K562 (cell line): Measurements from ENCODE around the gene ADNP. TPM values are rescaled to one million over a fixed set of nuclear protein-coding genes. Genes with fewer than 3 reads are reported as not detected.

Experiments
- ATAC-seq: fragments of 200-7000 bp; cut with Tn5 transposase; 3 replicates; pipeline ENCODE4 v1.9.1; 2020; ENCODE audit warnings: moderate library complexity
- BruUV-seq: library from RNA; stranded (reverse); fragments of 400-500 nt; replicated peaks from 2 replicates; lab custom pipeline; 2021; lab: Mats Ljungman, UMichigan
- CTCF ChIA-PET: fragments of 300-600 bp; formaldehyde crosslinking; extraction: SDS; loops from one replicate; lab custom pipeline; 2021; ENCODE audit warnings: low intra/inter-chr PET ratio; lab: Yijun Ruan, JAX
- POLR2A ChIA-PET: fragments of 300-600, 350-650 bp; sonication (Branson Sonifier 250); formaldehyde crosslinking; extraction: SDS; loops from one replicate; lab custom pipeline; 2021; ENCODE audit warnings: antibody characterized with exemption, inconsistent platforms; lab: Yijun Ruan, JAX
- DNase-seq, 4 experiments: peaks; one replicate each; pipeline versions ENCODE4 v3.0.0 to v3.0.0-alpha.2; 2011 to 2018; ENCODE audit warnings: low spot score in 3 of 4, mixed read lengths in 3 of 4; ENCODE audit errors: extremely low read depth in 1 of 4
- FAIRE-seq: peaks from 2 replicates; lab custom pipeline; 2011; peaks lifted over from hg19 to GRCh38; lab: Jason Lieb, UNC
- H2AFZ ChIP-seq: 2 replicates; pipeline ENCODE4 v1.6.0; 2011; ENCODE audit warnings: low read depth, low read length, control low read depth, inconsistent platforms
- H3K27ac ChIP-seq: fragments of 200-600 bp; 3 replicates; pipeline ENCODE4 v1.8.0; 2011; ENCODE audit warnings: low read depth, mild to moderate bottlenecking, control low read depth, inconsistent platforms, low read length, moderate library complexity, mixed read lengths; ENCODE audit errors: extremely low read depth
- H3K27me3 ChIP-seq, 2 experiments: fragments of 300-600 bp in 1 of 2; 2 replicates in 1 of 2; 3 replicates in 1 of 2; pipeline versions ENCODE4 v1.6.0 to v1.8.0; 2011; ENCODE audit warnings: inconsistent platforms in 2 of 2, low read length in 2 of 2, mild to moderate bottlenecking in 1 of 2, mixed read lengths in 1 of 2, moderate library complexity in 1 of 2; ENCODE audit not compliant: control insufficient read depth in 2 of 2, insufficient read depth in 2 of 2
- H3K36me3 ChIP-seq: fragments of 300-600 bp; 3 replicates; pipeline ENCODE4 v1.8.0; 2011; ENCODE audit warnings: mild to moderate bottlenecking, low read length, inconsistent platforms; ENCODE audit not compliant: control insufficient read depth, insufficient read depth
- H3K4me1 ChIP-seq, 2 experiments: fragments of 200-600 bp in 1 of 2; replicated peaks in 1 of 2; 2 replicates in 1 of 2; 3 replicates in 1 of 2; pipeline versions ENCODE4 v1.5.1 to v1.8.0; 2011; ENCODE audit warnings: inconsistent platforms in 2 of 2, low read length in 2 of 2, mild to moderate bottlenecking in 1 of 2, mixed read lengths in 1 of 2, moderate library complexity in 1 of 2; ENCODE audit not compliant: control insufficient read depth in 2 of 2, insufficient read depth in 2 of 2
- H3K4me2 ChIP-seq: 2 replicates; pipeline ENCODE4 v1.6.1; 2011; ENCODE audit warnings: low read length, control low read depth, inconsistent platforms, mixed read lengths; ENCODE audit not compliant: insufficient read depth
- H3K4me3 ChIP-seq: fragments of 200-600 bp; sonication (generic), shearing (Covaris generic); 2 replicates; pipeline ENCODE4 v1.5.1; 2016; ENCODE audit warnings: control low read depth, inconsistent platforms
- H3K79me2 ChIP-seq: fragments of 200-600 bp; 3 replicates; pipeline ENCODE4 v1.8.0; 2011; ENCODE audit warnings: low read length, inconsistent platforms; ENCODE audit not compliant: control insufficient read depth, insufficient read depth
- H3K9ac ChIP-seq, 2 experiments: 2 replicates each; pipeline versions ENCODE4 v1.6.0 to v1.6.1; 2011; ENCODE audit warnings: low read depth in 2 of 2, low read length in 2 of 2, control low read depth in 1 of 2, inconsistent platforms in 1 of 2, mild to moderate bottlenecking in 1 of 2, mixed read lengths in 1 of 2; ENCODE audit not compliant: insufficient read depth in 1 of 2
- H3K9me1 ChIP-seq: one replicate; pipeline ENCODE4 v1.6.0; 2011; ENCODE audit warnings: inconsistent platforms, mild to moderate bottlenecking, low read length, moderate library complexity; ENCODE audit not compliant: control insufficient read depth, insufficient read depth
- H3K9me3 ChIP-seq: replicated peaks from 2 replicates; pipeline ENCODE4 v1.5.1; 2011; ENCODE audit warnings: low read depth, low read length, inconsistent platforms; ENCODE audit not compliant: control insufficient read depth, insufficient read depth
- H4K20me1 ChIP-seq: replicated peaks from 2 replicates; pipeline ENCODE4 v1.6.1; 2011; ENCODE audit warnings: low read length, inconsistent platforms, mixed read lengths; ENCODE audit not compliant: control insufficient read depth, insufficient read depth
- MEF2D ChIP-seq: conservative IDR thresholded peaks from 2 replicates; pipeline ENCODE4 v1.6.1; 2016; ENCODE audit warnings: low read depth, missing genetic modification characterization, missing compliant biosample characterization
- NRF1 ChIP-seq, 2 experiments: fragments of 450-650 bp; IDR thresholded peaks in 1 of 2; conservative IDR thresholded peaks in 1 of 2; 2 replicates each; pipeline ENCODE4 v1.6.1; 2014; ENCODE audit warnings: mild to moderate bottlenecking in 2 of 2
- SP2 ChIP-seq: IDR thresholded peaks from 2 replicates; pipeline ENCODE4 v1.6.1; 2011; ENCODE audit warnings: mild to moderate bottlenecking, low read depth, low read length, moderate library complexity; ENCODE audit not compliant: poor library complexity, severe bottlenecking; ENCODE audit errors: extremely low read depth
- TFAP4 ChIP-seq: sonication (generic); formaldehyde crosslinking; IDR thresholded peaks from 2 replicates; pipeline ENCODE4 v1.8.0; 2022; ENCODE audit warnings: missing genetic modification reagents, mild to moderate bottlenecking, moderate library complexity, borderline replicate concordance
- THRB ChIP-seq: fragments of 450-650 bp; formaldehyde crosslinking; conservative IDR thresholded peaks from 2 replicates; pipeline ENCODE4 v1.4.0; 2022; ENCODE audit warnings: mild to moderate bottlenecking, missing genetic modification characterization
- ZBTB33 ChIP-seq: sonication (generic); formaldehyde crosslinking; IDR thresholded peaks from 2 replicates; pipeline ENCODE4 v1.8.1; 2023; ENCODE audit warnings: mild to moderate bottlenecking, missing genetic modification reagents
- ZNF146 ChIP-seq: IDR thresholded peaks from one replicate; pipeline ENCODE4 v1.6.1; 2018; ENCODE audit warnings: missing compliant biosample characterization; ENCODE audit not compliant: unreplicated experiment
- ZNF717 ChIP-seq: fragments of 250-450 bp; sonication (Bioruptor Pico); IDR thresholded peaks from 2 replicates; pipeline ENCODE4 v1.5.0; 2021
- WGBS: fragments of 100-300 bp; shearing (Covaris generic); methylation state at CpG from one replicate; pipeline ENCODE4 v1.1.6; 2016; ENCODE audit warnings: low coverage, mixed read lengths; ENCODE audit not compliant: insufficient coverage; ENCODE audit errors: missing lambda C conversion rate; 5-methylcytosine and 5-hydroxymethylcytosine counted together
- in situ Hi-C: fragments of 300-500 bp; cut with MboI; formaldehyde crosslinking; loops from 4 replicates; pipeline ENCODE4 v1.15.0; 2018; ENCODE audit warnings: inconsistent platforms, mixed read lengths
- intact Hi-C: fragments of 100-400 bp; cut with micrococcal nuclease; formaldehyde crosslinking; loops from 2 replicates; pipeline ENCODE4 v1.14.2; 2022
- polyA plus RNA-seq, 8 experiments: library from polyadenylated mRNA; depleted of rRNA in 4 of 8; stranded (reverse) in 5 of 8; unstranded in 3 of 8; fragments of >200 nt; fragmentation: Nextera tagmentation in 2 of 8; fragmentation: Illumina TruSeq in 1 of 8; extraction: Ambion mirVana in 2 of 8; extraction: Trizol in 1 of 8; gene quantifications; 2 replicates each; pipeline versions ENCODE4 v1.2.1 to v1.2.3, GENCODE V29; 2011 to 2014; ENCODE audit warnings: inconsistent platforms in 1 of 8, missing spikeins in 1 of 8
- total RNA-seq, 7 experiments: library from RNA; depleted of rRNA in 6 of 7; stranded (reverse); fragments of >200 nt in 6 of 7; fragmentation: Illumina TruSeq in 2 of 7; extraction: Trizol in 2 of 7; gene quantifications; 2 replicates each; pipeline versions ENCODE4 v1.2.1 to v1.2.3, GENCODE V29; 2011 to 2021; ENCODE audit warnings: low replicate concordance in 1 of 7

Gene ADNP
- total and polyA plus RNA-seq, 9 of the 15 experiments (the other 6 are each of a cell fraction or from before 2014, with no cell fraction given) = 17.8 to 59.9 (median 25.3) TPM

GRCh38 chr20:50968289-50968688 is 37.1 kb upstream of the ADNP start:
- Histone ChIP-seq H3K9me1 (no peaks in the 10 kb centered on the region), H3K36me3 (no peaks in the 10 kb centered on the region), H3K4me3 (no peak overlapping the region), H3K4me1 (no peaks in the 10 kb centered on the region; a peak in 2 of 5 replicates), H3K79me2 (no peaks in the 10 kb centered on the region), H3K9ac (no peak overlapping the region), H3K9me3 (no peaks in the 10 kb centered on the region), H3K27me3 (peaks cover 25 to 43% of the 10 kb centered on the region in 2 experiments), H3K27ac (no peak overlapping the region), H3K4me2 (no peak overlapping the region), H2AFZ (no peak overlapping the region), H4K20me1 (no peaks in the 10 kb centered on the region)
- ATAC-seq (no peak), DNase-seq (no peak), FAIRE-seq (no peak)
- intact Hi-C loops (no loop called here), in situ Hi-C loops (no loop called here)
- ChIA-PET POLR2A (interaction anchor here (1.5 kb wide), 1 partner anchor 10 kb away, joined by 11 read pairs; the partner anchor contains the start of genes DPM1 and MOCS3), CTCF (no interaction called here)
- WGBS = 10% methylated on average over 8 of the region's 9 CpGs
- TF ChIP-seq NRF1 (conservative IDR thresholded peaks at IDR 0.05 in 1 of 2, IDR thresholded peaks at IDR 0.05 in 1 of 2) = 0 out of 4 replicates have a peak, but pooled peaks of 1 of the 2 experiments have one; percentile 21
- no peak for TF ChIP-seq TFAP4 (CRISPR knock-in tag)
- no TSS peak for BruUV-seq

- BruUV-seq = no TSS peak
- FAIRE-seq (no peak), ATAC-seq (no peak), DNase-seq (no peak)
- H3K79me2 ChIP-seq = no peaks in the 10 kb centered on the region
- H2AFZ ChIP-seq = no peak overlapping the region
- H3K4me3 ChIP-seq = no peak overlapping the region
- ChIA-PET CTCF (no interaction called here), POLR2A (interaction anchor here (0.7 to 1.5 kb wide), 2 partner anchors 9 to 177 kb away, joined by 3 to 11 read pairs; partner anchors contain the start of genes DPM1 and MOCS3)
- intact Hi-C loops (no loop called here), in situ Hi-C loops (no loop called here)
- H3K27ac ChIP-seq = no peak overlapping the region
- WGBS = 4% methylated on average over 7 of the region's 7 CpGs
- H3K27me3 ChIP-seq = peaks cover 25 to 43% of the 10 kb centered on the region in 2 experiments
- H3K9me3 ChIP-seq = no peaks in the 10 kb centered on the region
- H3K4me2 ChIP-seq = no peak overlapping the region
- H3K9me1 ChIP-seq = no peaks in the 10 kb centered on the region
- H4K20me1 ChIP-seq = no peaks in the 10 kb centered on the region
- TF ChIP-seq MEF2D (tag) (no peak), ZNF146 (CRISPR knock-in tag) (no peak), ZNF717 (CRISPR knock-in tag) (no peak), ZBTB33 (CRISPR knock-in tag) (no peak), SP2 (no peak), THRB (CRISPR knock-in tag) (no peak)
- TF ChIP-seq, all 486 proteins: peak for 0
- Histone ChIP-seq H3K4me1 (no peaks in the 10 kb centered on the region; a peak in 2 of 5 replicates), H3K9ac (no peak overlapping the region), H3K36me3 (no peaks in the 10 kb centered on the region)
These were observed 36.3 kb upstream of the ADNP start for GRCh38 chr20:50967586-50967985.
